ENCODE results near the gene C14orf39. TPM values are rescaled to one million over a fixed set of nuclear protein-coding genes. Genes with fewer than 3 reads are reported as not detected.

C14orf39 gene
- total and polyA plus RNA-seq, 2 of the 13 experiments (the other 11 are each of a cell fraction or from before 2014, with no cell fraction given) = not detected

DNA sequence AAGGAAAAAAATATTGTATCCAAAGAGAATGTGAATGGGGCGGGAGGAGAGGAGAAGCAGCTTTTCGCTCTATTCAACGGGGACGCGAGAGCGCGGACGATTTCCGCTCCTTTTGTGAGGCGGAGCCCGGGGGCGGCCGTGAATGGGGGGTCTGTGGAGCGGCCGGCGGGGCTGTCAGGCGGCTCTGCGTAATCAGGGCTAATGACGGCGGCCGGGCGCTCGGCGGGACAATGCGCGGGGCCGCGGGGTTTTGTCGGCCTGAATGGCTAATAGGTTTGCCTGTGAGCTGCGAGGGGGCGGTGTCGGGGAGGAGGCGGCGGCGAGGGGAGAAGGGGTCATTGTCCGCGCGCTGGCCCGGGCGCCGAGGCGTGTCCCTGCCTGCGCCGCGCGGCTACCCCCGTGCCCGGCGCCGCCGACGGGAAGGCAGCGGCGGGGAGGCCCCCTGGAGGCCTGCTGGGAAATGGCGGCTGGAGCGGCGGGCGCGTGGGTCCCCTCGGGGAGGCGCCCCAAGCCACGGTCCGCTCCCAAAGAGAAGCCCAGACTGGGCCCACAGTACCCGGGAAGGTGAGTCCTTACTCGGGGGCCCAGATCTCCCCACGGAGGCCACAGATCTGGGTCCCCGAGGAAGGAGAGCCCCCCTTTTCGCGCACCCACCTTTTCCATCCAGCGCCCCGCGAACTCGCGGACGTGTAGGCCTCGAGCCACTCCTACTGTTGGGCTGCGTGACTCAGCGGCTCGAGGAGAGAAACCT, 29.1 kb upstream of the C14orf39 start (continued):
- TF ChIP-seq, protein P1, sequence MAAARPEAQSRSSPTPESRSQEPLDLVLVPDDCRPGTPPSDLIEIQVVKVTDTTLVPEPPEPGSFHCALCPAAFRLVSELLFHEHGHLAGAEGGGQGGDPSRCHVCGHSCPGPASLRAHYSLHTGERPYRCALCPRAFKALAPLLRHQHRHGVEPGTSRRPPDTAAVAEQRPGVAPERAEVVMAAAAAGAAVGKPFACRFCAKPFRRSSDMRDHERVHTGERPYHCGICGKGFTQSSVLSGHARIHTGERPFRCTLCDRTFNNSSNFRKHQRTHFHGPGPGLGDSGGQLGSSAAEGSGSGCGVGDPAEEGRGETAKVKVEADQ (CRISPR knock-in tag; IDR thresholded peaks at IDR 0.05; ENCODE audit: borderline replicate concordance) = no peak
- 0 out of 2 replicates have a peak, but pooled peaks have one; percentile 28 for TF ChIP-seq ZNF441 (CRISPR knock-in tag; IDR thresholded peaks at IDR 0.05; ENCODE audit: borderline replicate concordance)
- TF ChIP-seq HOXA3 (CRISPR knock-in tag; IDR thresholded peaks at IDR 0.05) = peak; percentile 72
- TF ChIP-seq ZNF792 (CRISPR knock-in tag; IDR thresholded peaks at IDR 0.05) = no peak
- TF ChIP-seq, protein P2, sequence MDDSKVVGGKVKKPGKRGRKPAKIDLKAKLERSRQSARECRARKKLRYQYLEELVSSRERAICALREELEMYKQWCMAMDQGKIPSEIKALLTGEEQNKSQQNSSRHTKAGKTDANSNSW (CRISPR knock-in tag; IDR thresholded peaks at IDR 0.05; ENCODE audit: borderline replicate concordance) = no peak
- no peak for TF ChIP-seq SIN3B (IDR thresholded peaks at IDR 0.05; ENCODE audit: low read length)
- peak; percentile 79; the same call in 1 of the 2 replicates for TF ChIP-seq SALL2 (CRISPR knock-in tag; IDR thresholded peaks at IDR 0.05)
- TF ChIP-seq PHF21A (CRISPR knock-in tag; IDR thresholded peaks at IDR 0.05) = no peak
- TF ChIP-seq, protein P3, sequence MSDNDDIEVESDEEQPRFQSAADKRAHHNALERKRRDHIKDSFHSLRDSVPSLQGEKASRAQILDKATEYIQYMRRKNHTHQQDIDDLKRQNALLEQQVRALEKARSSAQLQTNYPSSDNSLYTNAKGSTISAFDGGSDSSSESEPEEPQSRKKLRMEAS (IDR thresholded peaks at IDR 0.05) = peak; percentile 76
- TF ChIP-seq FOXJ3 (CRISPR knock-in tag; IDR thresholded peaks at IDR 0.05; ENCODE audit: borderline replicate concordance) = no peak
- TF ChIP-seq, protein P4, sequence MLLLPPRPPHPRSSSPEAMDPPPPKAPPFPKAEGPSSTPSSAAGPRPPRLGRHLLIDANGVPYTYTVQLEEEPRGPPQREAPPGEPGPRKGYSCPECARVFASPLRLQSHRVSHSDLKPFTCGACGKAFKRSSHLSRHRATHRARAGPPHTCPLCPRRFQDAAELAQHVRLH (CRISPR knock-in tag; IDR thresholded peaks at IDR 0.05; ENCODE audit: borderline replicate concordance, low read depth) = no peak
- 0 out of 2 replicates have a peak, but pooled peaks have one; percentile 57 for TF ChIP-seq ZNF749 (CRISPR knock-in tag; IDR thresholded peaks at IDR 0.05; ENCODE audit: borderline replicate concordance)
- peak; percentile 29; the same call in 1 of the 2 replicates for TF ChIP-seq SAP130 (CRISPR knock-in tag; IDR thresholded peaks at IDR 0.05; ENCODE audit: low read depth)
- TF ChIP-seq, protein P5, sequence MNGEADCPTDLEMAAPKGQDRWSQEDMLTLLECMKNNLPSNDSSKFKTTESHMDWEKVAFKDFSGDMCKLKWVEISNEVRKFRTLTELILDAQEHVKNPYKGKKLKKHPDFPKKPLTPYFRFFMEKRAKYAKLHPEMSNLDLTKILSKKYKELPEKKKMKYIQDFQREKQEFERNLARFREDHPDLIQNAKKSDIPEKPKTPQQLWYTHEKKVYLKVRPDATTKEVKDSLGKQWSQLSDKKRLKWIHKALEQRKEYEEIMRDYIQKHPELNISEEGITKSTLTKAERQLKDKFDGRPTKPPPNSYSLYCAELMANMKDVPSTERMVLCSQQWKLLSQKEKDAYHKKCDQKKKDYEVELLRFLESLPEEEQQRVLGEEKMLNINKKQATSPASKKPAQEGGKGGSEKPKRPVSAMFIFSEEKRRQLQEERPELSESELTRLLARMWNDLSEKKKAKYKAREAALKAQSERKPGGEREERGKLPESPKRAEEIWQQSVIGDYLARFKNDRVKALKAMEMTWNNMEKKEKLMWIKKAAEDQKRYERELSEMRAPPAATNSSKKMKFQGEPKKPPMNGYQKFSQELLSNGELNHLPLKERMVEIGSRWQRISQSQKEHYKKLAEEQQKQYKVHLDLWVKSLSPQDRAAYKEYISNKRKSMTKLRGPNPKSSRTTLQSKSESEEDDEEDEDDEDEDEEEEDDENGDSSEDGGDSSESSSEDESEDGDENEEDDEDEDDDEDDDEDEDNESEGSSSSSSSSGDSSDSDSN (CRISPR knock-in tag; IDR thresholded peaks at IDR 0.05) = peak; percentile 81; the same call in 1 of the 2 replicates
- no peak for TF ChIP-seq ZSCAN12 (CRISPR knock-in tag; IDR thresholded peaks at IDR 0.05)
- no peak for TF ChIP-seq REPIN1 (CRISPR knock-in tag; IDR thresholded peaks at IDR 0.05; ENCODE audit: borderline replicate concordance, low read depth)
- no peak for TF ChIP-seq ZNF747 (CRISPR knock-in tag; IDR thresholded peaks at IDR 0.05; ENCODE audit: borderline replicate concordance)
- TF ChIP-seq, protein P6, sequence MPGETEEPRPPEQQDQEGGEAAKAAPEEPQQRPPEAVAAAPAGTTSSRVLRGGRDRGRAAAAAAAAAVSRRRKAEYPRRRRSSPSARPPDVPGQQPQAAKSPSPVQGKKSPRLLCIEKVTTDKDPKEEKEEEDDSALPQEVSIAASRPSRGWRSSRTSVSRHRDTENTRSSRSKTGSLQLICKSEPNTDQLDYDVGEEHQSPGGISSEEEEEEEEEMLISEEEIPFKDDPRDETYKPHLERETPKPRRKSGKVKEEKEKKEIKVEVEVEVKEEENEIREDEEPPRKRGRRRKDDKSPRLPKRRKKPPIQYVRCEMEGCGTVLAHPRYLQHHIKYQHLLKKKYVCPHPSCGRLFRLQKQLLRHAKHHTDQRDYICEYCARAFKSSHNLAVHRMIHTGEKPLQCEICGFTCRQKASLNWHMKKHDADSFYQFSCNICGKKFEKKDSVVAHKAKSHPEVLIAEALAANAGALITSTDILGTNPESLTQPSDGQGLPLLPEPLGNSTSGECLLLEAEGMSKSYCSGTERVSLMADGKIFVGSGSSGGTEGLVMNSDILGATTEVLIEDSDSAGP (CRISPR knock-in tag; IDR thresholded peaks at IDR 0.05; ENCODE audit: borderline replicate concordance) = 0 out of 2 replicates have a peak, but pooled peaks have one; percentile 19
- peak; percentile 70; the same call in 1 of the 2 replicates for TF ChIP-seq ZMYM4 (CRISPR knock-in tag; IDR thresholded peaks at IDR 0.05)
- no peak for TF ChIP-seq ZBTB21 (CRISPR knock-in tag; IDR thresholded peaks at IDR 0.05)
- no peak for TF ChIP-seq ZNF550 (CRISPR knock-in tag; IDR thresholded peaks at IDR 0.05; ENCODE audit: borderline replicate concordance)
- TF ChIP-seq, protein P7, sequence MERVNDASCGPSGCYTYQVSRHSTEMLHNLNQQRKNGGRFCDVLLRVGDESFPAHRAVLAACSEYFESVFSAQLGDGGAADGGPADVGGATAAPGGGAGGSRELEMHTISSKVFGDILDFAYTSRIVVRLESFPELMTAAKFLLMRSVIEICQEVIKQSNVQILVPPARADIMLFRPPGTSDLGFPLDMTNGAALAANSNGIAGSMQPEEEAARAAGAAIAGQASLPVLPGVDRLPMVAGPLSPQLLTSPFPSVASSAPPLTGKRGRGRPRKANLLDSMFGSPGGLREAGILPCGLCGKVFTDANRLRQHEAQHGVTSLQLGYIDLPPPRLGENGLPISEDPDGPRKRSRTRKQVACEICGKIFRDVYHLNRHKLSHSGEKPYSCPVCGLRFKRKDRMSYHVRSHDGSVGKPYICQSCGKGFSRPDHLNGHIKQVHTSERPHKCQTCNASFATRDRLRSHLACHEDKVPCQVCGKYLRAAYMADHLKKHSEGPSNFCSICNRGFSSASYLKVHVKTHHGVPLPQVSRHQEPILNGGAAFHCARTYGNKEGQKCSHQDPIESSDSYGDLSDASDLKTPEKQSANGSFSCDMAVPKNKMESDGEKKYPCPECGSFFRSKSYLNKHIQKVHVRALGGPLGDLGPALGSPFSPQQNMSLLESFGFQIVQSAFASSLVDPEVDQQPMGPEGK (CRISPR knock-in tag; IDR thresholded peaks at IDR 0.05) = peak; percentile 56; the same call in 1 of the 2 replicates
